HepG2 (cell line): ENCODE results near the gene MFSD11. TPM values are rescaled to one million over a fixed set of nuclear protein-coding genes. Genes with fewer than 3 reads are reported as not detected.

Experiments
- DMAP1 ChIP-seq: IDR thresholded peaks from 2 replicates; pipeline ENCODE4 v1.6.1; 2016
- ETV5 ChIP-seq: IDR thresholded peaks from 2 replicates; pipeline ENCODE4 v1.6.1; 2018; ENCODE audit warnings: missing biosample characterization, missing genetic modification reagents, inconsistent platforms, borderline replicate concordance
- ETV6 ChIP-seq: sonication (generic); formaldehyde crosslinking; conservative IDR thresholded peaks from 2 replicates; pipeline ENCODE4 v1.4.0; 2020; ENCODE audit warnings: missing genetic modification reagents
- GPN1 ChIP-seq: sonication (generic); formaldehyde crosslinking; IDR thresholded peaks from 2 replicates; pipeline ENCODE4 v1.5.1; 2020; ENCODE audit warnings: missing genetic modification reagents, borderline replicate concordance
- HIVEP1 ChIP-seq: sonication (generic); formaldehyde crosslinking; IDR thresholded peaks from 2 replicates; pipeline ENCODE4 v1.4.0; 2020; ENCODE audit warnings: mild to moderate bottlenecking, missing genetic modification reagents
- NONO ChIP-seq, 2 experiments: fragments of 450-650 bp in 1 of 2; sonication (generic) in 1 of 2; formaldehyde crosslinking in 1 of 2; IDR thresholded peaks in 1 of 2; conservative IDR thresholded peaks in 1 of 2; 2 replicates each; pipeline versions ENCODE4 v1.6.1 to v1.8.0; 2017 to 2022; ENCODE audit warnings: mild to moderate bottlenecking in 1 of 2, missing genetic modification reagents in 1 of 2, moderate library complexity in 1 of 2
- PHF21A ChIP-seq: sonication (generic); formaldehyde crosslinking; IDR thresholded peaks from 2 replicates; pipeline ENCODE4 v1.5.0; 2020; ENCODE audit warnings: mild to moderate bottlenecking, missing genetic modification reagents
- REXO4 ChIP-seq: sonication (generic); formaldehyde crosslinking; IDR thresholded peaks from 2 replicates; pipeline ENCODE4 v1.8.0; 2022; ENCODE audit warnings: missing genetic modification reagents, mild to moderate bottlenecking, borderline replicate concordance
- STAG1 ChIP-seq: sonication (generic); formaldehyde crosslinking; IDR thresholded peaks from 2 replicates; pipeline ENCODE4 v1.4.0; 2020; ENCODE audit warnings: missing genetic modification reagents
- ZNF253 ChIP-seq: sonication (generic); formaldehyde crosslinking; IDR thresholded peaks from 2 replicates; pipeline ENCODE4 v1.8.0; 2022; ENCODE audit warnings: mild to moderate bottlenecking, missing genetic modification reagents, borderline replicate concordance
- ZNF501 ChIP-seq: sonication (generic); formaldehyde crosslinking; IDR thresholded peaks from 2 replicates; pipeline ENCODE4 v1.5.1; 2020; ENCODE audit warnings: mild to moderate bottlenecking, moderate library complexity, missing genetic modification reagents
- ZNF569 ChIP-seq: sonication (generic); formaldehyde crosslinking; IDR thresholded peaks from 2 replicates; pipeline ENCODE4 v1.5.0; 2020; ENCODE audit warnings: mild to moderate bottlenecking, missing genetic modification reagents, moderate library complexity, borderline replicate concordance
- ZNF607 ChIP-seq: sonication (generic); formaldehyde crosslinking; IDR thresholded peaks from 2 replicates; pipeline ENCODE4 v1.5.1; 2020; ENCODE audit warnings: missing genetic modification reagents, mild to moderate bottlenecking, borderline replicate concordance
- ZNF703 ChIP-seq: sonication (generic); formaldehyde crosslinking; IDR thresholded peaks from 2 replicates; pipeline ENCODE4 v1.5.1; 2020; ENCODE audit warnings: missing genetic modification reagents, mild to moderate bottlenecking, moderate library complexity, borderline replicate concordance
- ZNF792 ChIP-seq: IDR thresholded peaks from 2 replicates; pipeline ENCODE4 v1.6.1; 2016
- polyA plus RNA-seq, 8 experiments: library from polyadenylated mRNA; depleted of rRNA in 3 of 8; stranded (reverse) in 7 of 8; unstranded in 1 of 8; fragments of >200 nt; fragmentation: Illumina TruSeq in 4 of 8; extraction: Trizol in 4 of 8; gene quantifications; 2 replicates each; pipeline versions ENCODE4 v1.2.1 to v1.2.3, GENCODE V29; 2011 to 2016; ENCODE audit warnings: low read depth in 4 of 8, missing spikeins in 1 of 8, mixed read lengths in 1 of 8; ENCODE audit not compliant: insufficient read depth in 1 of 8
- total RNA-seq, 5 experiments: library from RNA; depleted of rRNA; stranded (reverse); fragments of >200 nt; fragmentation: Illumina TruSeq; extraction: Trizol; gene quantifications; 2 replicates each; pipeline ENCODE4 v1.2.3, GENCODE V29; 2016; ENCODE audit warnings: low read depth in 1 of 5
- TF ChIP-seq, protein P1 (sequence below): sonication (generic); formaldehyde crosslinking; IDR thresholded peaks from 2 replicates; pipeline ENCODE4 v1.8.0; 2022; ENCODE audit warnings: mild to moderate bottlenecking, missing genetic modification reagents, moderate library complexity
- TF ChIP-seq, protein P2 (sequence below): sonication (generic); formaldehyde crosslinking; IDR thresholded peaks from 2 replicates; pipeline ENCODE4 v1.8.0; 2022; ENCODE audit warnings: missing genetic modification reagents, mild to moderate bottlenecking, moderate library complexity, borderline replicate concordance
- TF ChIP-seq, protein P3 (sequence below): sonication (generic); formaldehyde crosslinking; IDR thresholded peaks from 2 replicates; pipeline ENCODE4 v1.5.0; 2020; ENCODE audit warnings: mild to moderate bottlenecking, missing genetic modification reagents
- TF ChIP-seq, protein P4 (sequence below): sonication (generic); formaldehyde crosslinking; IDR thresholded peaks from 2 replicates; pipeline ENCODE4 v1.4.0; 2020; ENCODE audit warnings: mild to moderate bottlenecking, missing genetic modification reagents, borderline replicate concordance

MFSD11 gene
- total and polyA plus RNA-seq, 2 of the 13 experiments (the other 11 are each of a cell fraction or from before 2014, with no cell fraction given): 26.1 to 36.3 TPM

DNA sequence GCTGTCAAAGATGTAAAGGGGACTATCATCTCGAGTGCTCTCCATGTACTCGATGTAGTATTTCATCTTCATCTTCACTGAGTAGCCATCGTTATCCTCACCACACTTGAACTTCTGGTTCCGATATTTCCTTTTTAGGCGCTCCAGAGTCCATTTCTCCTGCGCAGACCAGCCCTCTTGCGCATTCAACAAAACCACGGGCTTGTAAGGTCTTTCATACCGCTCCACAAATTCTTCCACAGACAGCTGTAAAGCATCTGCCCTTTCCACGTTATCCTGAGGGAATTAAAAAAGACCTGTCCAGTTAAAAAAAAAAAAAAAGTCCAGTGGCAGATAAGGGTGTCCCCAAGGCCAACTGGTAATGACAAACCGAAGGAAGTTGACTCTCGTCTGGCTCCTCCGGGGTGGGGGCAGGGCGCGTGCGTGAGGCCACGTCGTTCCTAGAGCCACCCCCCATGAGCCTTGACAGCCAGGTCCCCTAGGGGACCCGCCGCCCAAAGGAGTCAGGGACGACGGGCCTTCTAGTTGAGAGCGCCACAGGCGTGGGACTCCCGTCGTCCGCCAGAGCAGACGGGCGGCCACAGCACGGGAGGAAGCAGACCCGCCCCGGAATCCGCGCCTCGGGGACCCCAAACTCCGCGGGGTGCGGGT is 12.2 kb upstream of the MFSD11 start (continued):
- TF ChIP-seq ETV6 (CRISPR knock-in tag) (no peak; the same call in 1 of the 2 replicates), PHF21A (CRISPR knock-in tag) (peak; percentile 35), NONO (IDR thresholded peaks at IDR 0.05) (no peak), NONO (CRISPR knock-in tag; conservative IDR thresholded peaks at IDR 0.05) (no peak), REXO4 (CRISPR knock-in tag) (0 out of 2 replicates have a peak, but pooled peaks have one; percentile 7), GPN1 (no peak), ZNF253 (CRISPR knock-in tag) (peak; percentile 78; the same call in 1 of the 2 replicates), STAG1 (0 out of 2 replicates have a peak, but pooled peaks have one; percentile 0), ZNF703 (CRISPR knock-in tag) (peak; percentile 81; the same call in 1 of the 2 replicates), DMAP1 (peak; percentile 52), ZNF792 (CRISPR knock-in tag) (0 out of 2 replicates have a peak, but pooled peaks have one; percentile 12), ZNF501 (CRISPR knock-in tag) (peak; percentile 61; the same call in 1 of the 2 replicates), HIVEP1 (CRISPR knock-in tag) (peak; percentile 87; the same call in 1 of the 2 replicates), ETV5 (CRISPR knock-in tag) (peak; percentile 54; the same call in 1 of the 2 replicates), ZNF569 (peak; percentile 19; the same call in 1 of the 2 replicates), ZNF607 (CRISPR knock-in tag) (peak; percentile 45)
- TF ChIP-seq, protein P1, sequence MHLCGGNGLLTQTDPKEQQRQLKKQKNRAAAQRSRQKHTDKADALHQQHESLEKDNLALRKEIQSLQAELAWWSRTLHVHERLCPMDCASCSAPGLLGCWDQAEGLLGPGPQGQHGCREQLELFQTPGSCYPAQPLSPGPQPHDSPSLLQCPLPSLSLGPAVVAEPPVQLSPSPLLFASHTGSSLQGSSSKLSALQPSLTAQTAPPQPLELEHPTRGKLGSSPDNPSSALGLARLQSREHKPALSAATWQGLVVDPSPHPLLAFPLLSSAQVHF (CRISPR knock-in tag): 0 out of 2 replicates have a peak, but pooled peaks have one; percentile 30
- TF ChIP-seq, protein P2, sequence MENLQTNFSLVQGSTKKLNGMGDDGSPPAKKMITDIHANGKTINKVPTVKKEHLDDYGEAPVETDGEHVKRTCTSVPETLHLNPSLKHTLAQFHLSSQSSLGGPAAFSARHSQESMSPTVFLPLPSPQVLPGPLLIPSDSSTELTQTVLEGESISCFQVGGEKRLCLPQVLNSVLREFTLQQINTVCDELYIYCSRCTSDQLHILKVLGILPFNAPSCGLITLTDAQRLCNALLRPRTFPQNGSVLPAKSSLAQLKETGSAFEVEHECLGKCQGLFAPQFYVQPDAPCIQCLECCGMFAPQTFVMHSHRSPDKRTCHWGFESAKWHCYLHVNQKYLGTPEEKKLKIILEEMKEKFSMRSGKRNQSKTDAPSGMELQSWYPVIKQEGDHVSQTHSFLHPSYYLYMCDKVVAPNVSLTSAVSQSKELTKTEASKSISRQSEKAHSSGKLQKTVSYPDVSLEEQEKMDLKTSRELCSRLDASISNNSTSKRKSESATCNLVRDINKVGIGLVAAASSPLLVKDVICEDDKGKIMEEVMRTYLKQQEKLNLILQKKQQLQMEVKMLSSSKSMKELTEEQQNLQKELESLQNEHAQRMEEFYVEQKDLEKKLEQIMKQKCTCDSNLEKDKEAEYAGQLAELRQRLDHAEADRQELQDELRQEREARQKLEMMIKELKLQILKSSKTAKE (CRISPR knock-in tag): peak; percentile 48; the same call in 1 of the 2 replicates
- TF ChIP-seq, protein P3, sequence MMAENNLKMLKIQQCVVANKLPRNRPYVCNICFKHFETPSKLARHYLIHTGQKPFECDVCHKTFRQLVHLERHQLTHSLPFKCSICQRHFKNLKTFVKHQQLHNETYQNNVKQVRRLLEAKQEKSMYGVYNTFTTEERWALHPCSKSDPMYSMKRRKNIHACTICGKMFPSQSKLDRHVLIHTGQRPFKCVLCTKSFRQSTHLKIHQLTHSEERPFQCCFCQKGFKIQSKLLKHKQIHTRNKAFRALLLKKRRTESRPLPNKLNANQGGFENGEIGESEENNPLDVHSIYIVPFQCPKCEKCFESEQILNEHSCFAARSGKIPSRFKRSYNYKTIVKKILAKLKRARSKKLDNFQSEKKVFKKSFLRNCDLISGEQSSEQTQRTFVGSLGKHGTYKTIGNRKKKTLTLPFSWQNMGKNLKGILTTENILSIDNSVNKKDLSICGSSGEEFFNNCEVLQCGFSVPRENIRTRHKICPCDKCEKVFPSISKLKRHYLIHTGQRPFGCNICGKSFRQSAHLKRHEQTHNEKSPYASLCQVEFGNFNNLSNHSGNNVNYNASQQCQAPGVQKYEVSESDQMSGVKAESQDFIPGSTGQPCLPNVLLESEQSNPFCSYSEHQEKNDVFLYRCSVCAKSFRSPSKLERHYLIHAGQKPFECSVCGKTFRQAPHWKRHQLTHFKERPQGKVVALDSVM (CRISPR knock-in tag): peak; percentile 54
- TF ChIP-seq, protein P4, sequence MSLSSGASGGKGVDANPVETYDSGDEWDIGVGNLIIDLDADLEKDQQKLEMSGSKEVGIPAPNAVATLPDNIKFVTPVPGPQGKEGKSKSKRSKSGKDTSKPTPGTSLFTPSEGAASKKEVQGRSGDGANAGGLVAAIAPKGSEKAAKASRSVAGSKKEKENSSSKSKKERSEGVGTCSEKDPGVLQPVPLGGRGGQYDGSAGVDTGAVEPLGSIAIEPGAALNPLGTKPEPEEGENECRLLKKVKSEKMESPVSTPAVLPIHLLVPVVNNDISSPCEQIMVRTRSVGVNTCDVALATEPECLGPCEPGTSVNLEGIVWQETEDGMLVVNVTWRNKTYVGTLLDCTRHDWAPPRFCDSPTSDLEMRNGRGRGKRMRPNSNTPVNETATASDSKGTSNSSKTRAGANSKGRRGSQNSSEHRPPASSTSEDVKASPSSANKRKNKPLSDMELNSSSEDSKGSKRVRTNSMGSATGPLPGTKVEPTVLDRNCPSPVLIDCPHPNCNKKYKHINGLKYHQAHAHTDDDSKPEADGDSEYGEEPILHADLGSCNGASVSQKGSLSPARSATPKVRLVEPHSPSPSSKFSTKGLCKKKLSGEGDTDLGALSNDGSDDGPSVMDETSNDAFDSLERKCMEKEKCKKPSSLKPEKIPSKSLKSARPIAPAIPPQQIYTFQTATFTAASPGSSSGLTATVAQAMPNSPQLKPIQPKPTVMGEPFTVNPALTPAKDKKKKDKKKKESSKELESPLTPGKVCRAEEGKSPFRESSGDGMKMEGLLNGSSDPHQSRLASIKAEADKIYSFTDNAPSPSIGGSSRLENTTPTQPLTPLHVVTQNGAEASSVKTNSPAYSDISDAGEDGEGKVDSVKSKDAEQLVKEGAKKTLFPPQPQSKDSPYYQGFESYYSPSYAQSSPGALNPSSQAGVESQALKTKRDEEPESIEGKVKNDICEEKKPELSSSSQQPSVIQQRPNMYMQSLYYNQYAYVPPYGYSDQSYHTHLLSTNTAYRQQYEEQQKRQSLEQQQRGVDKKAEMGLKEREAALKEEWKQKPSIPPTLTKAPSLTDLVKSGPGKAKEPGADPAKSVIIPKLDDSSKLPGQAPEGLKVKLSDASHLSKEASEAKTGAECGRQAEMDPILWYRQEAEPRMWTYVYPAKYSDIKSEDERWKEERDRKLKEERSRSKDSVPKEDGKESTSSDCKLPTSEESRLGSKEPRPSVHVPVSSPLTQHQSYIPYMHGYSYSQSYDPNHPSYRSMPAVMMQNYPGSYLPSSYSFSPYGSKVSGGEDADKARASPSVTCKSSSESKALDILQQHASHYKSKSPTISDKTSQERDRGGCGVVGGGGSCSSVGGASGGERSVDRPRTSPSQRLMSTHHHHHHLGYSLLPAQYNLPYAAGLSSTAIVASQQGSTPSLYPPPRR (CRISPR knock-in tag): peak; percentile 5; the same call in 1 of the 2 replicates
